Activated B cell treated with CpG ODN at 0.5 μM for 24 hours (primary cell): Measurements from ENCODE around the gene ZNF268. TPM values are rescaled to one million over a fixed set of nuclear protein-coding genes. Genes with fewer than 3 reads are reported as not detected.

Experiments
- ATAC-seq: fragments of 200-7000 bp; cut with Tn5 transposase; one replicate; pipeline ENCODE4 v1.10.0; 2021; ENCODE audit warnings: low read depth, mild to moderate bottlenecking, moderate library complexity
- CTCF ChIA-PET: fragments of 350-600 bp; sonication (Branson Sonifier 250); formaldehyde crosslinking; loops from one replicate; lab custom pipeline; 2021; ENCODE audit warnings: antibody characterized with exemption; lab: Charles Lee
- POLR2A ChIA-PET: fragments of 350-600 bp; sonication (Branson Sonifier 250); formaldehyde crosslinking; loops from one replicate; lab custom pipeline; 2021; ENCODE audit warnings: antibody characterized with exemption; lab: Charles Lee
- DNase-seq: peaks from one replicate; pipeline ENCODE4 v3.0.0; 2022
- H3K27ac Mint-ChIP-seq: one replicate; pipeline ENCODE4 v1.8.0; 2020; ENCODE audit warnings: mixed read lengths
- H3K27me3 Mint-ChIP-seq: one replicate; pipeline ENCODE4 v1.8.0; 2021; ENCODE audit warnings: mixed read lengths
- H3K36me3 Mint-ChIP-seq: one replicate; pipeline ENCODE4 v1.8.0; 2021; ENCODE audit warnings: low read depth, mixed read lengths
- H3K4me1 Mint-ChIP-seq: one replicate; pipeline ENCODE4 v1.8.0; 2021; ENCODE audit warnings: mixed read lengths
- H3K4me3 Mint-ChIP-seq: one replicate; pipeline ENCODE4 v1.8.0; 2020; ENCODE audit warnings: mild to moderate bottlenecking, mixed read lengths
- H3K9me3 Mint-ChIP-seq: one replicate; pipeline ENCODE4 v1.8.0; 2020; ENCODE audit warnings: mixed read lengths
- intact Hi-C: fragments of 100-400 bp; cut with micrococcal nuclease; formaldehyde crosslinking; loops from one replicate; pipeline ENCODE4 v1.15.1; 2024
- total RNA-seq: library from RNA; stranded (reverse); gene quantifications from 2 replicates; pipeline ENCODE4 v1.2.3, GENCODE V29; 2022
- TF ChIP-seq, protein P1 (sequence below): fragments of 200-600 bp; IDR thresholded peaks from one replicate; pipeline ENCODE4 v1.8.0; 2022; ENCODE audit warnings: antibody characterized with exemption, mild to moderate bottlenecking

ZNF268 gene
- total RNA-seq, 1 donor from 2014 or later: 29.3 TPM

DNA sequence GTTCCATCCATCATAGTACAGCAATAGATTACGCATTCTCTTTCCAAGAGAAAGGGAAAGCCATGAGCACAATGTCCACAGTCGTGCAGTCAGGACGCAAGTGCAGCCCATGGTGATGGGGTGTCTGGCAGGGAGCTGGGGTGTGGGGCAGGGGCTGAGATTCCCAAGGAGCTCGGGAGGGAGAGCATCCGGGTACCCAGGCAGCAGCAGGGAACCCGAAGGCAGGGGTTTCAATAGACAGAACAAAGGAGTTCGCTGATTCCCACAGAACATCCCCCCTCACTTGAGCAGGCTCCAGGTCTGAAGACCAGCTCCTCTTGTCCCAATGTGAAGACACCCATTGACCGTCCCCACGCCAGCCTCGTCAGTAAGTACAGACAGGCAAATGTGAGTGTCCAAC, 40.9 kb downstream of the ZNF268 start:
- ChIA-PET CTCF (no interaction called here), POLR2A (no interaction called here)
- H3K4me3 Mint-ChIP-seq: no peak overlapping the region
- H3K27me3 Mint-ChIP-seq: no peaks in the 10 kb centered on the region
- H3K27ac Mint-ChIP-seq: no peak overlapping the region
- DNase-seq: no peak
- no peaks in the 10 kb centered on the region for H3K36me3 Mint-ChIP-seq
- no peaks in the 10 kb centered on the region for H3K4me1 Mint-ChIP-seq
- no peak for ATAC-seq
- intact Hi-C loops: no loop called here
- H3K9me3 Mint-ChIP-seq: peaks cover 26% of the 10 kb centered on the region
- TF ChIP-seq, protein P1, sequence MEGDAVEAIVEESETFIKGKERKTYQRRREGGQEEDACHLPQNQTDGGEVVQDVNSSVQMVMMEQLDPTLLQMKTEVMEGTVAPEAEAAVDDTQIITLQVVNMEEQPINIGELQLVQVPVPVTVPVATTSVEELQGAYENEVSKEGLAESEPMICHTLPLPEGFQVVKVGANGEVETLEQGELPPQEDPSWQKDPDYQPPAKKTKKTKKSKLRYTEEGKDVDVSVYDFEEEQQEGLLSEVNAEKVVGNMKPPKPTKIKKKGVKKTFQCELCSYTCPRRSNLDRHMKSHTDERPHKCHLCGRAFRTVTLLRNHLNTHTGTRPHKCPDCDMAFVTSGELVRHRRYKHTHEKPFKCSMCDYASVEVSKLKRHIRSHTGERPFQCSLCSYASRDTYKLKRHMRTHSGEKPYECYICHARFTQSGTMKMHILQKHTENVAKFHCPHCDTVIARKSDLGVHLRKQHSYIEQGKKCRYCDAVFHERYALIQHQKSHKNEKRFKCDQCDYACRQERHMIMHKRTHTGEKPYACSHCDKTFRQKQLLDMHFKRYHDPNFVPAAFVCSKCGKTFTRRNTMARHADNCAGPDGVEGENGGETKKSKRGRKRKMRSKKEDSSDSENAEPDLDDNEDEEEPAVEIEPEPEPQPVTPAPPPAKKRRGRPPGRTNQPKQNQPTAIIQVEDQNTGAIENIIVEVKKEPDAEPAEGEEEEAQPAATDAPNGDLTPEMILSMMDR: no peak

DNA sequence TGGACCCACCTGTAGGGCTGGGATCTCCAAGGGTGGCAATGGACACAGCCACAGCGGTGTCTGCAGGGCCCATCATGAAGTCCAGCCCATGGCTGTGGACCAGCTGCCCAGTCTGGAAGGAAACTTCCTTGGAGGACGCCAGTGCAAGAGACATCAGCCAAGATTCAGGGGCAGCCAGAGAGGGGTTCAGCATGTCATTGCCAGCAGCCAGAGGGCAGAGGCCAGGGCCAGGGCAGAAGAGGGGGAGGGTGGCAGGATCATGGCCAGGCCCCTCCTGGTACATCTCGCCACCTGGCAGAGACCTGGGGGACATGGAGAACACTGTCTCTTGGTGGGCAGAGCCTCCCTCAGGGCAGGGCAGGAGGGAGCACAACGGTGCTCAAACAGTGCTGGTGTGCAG, 44.2 kb downstream of the ZNF268 start:
- POLR2A ChIA-PET: no interaction called here
- Mint-ChIP-seq H3K4me1 (no peaks in the 10 kb centered on the region), H3K27me3 (no peaks in the 10 kb centered on the region), H3K27ac (no peak overlapping the region), H3K4me3 (no peak overlapping the region), H3K9me3 (peaks cover 5% of the 10 kb centered on the region), H3K36me3 (no peaks in the 10 kb centered on the region)
- TF ChIP-seq, protein P1: no peak
- intact Hi-C loops: no loop called here
- ATAC-seq (no peak), DNase-seq (no peak)
- CTCF ChIA-PET: no interaction called here

DNA sequence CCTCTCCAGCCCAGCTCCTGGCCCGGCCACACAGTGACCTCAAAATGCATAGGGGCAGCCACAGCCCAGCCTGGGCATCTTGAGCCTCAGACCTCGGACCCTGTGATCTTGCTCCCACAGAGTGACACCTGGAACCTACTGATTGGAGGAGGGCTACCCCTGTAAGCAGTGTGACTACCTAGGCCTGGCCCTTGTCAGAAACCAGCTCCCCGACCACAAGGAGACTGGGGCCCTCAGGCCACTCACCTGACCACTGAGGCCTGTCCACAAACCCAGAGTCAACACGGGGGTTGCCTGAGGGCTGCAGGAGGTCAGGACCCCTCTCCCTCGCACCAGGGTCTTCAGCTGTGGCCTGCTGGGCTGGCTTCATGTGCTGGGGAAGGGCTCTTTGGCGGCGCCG, 45.4 kb downstream of the ZNF268 start:
- Mint-ChIP-seq H3K36me3 (no peaks in the 10 kb centered on the region), H3K4me3 (no peak overlapping the region), H3K9me3 (peaks cover 3% of the 10 kb centered on the region), H3K4me1 (no peaks in the 10 kb centered on the region), H3K27ac (no peak overlapping the region), H3K27me3 (no peaks in the 10 kb centered on the region)
- ChIA-PET POLR2A (no interaction called here), CTCF (no interaction called here)
- TF ChIP-seq, protein P1: no peak
- ATAC-seq (no peak), DNase-seq (no peak)
- intact Hi-C loops: no loop called here

DNA sequence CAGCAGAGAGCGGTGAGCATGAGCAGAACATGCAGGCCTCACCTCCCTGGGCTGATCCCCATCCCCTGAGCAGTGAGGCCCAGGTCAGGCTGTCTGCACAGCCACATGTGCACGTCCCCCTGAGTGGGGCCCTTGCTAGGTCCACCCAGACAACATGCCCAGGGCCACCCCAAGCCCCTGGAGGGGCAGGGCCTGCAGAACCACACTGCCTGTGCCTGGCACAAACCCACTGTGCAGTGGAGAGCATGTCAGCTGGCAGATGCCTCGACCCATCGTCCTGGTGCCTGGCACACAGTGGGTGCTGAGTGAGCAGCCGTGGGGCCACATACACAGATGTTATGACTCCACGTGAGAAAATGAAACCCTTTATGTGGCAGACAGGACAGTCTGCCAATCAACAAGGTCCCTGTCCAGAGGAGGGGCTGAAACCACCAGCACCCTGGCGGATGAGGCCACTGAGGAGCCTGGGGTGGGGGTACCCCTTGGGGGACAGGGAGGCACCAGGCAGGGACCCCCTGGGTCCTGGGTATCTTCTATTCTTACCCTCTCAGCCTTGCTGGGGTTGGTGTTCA, 46.1 kb downstream of the ZNF268 start:
- intact Hi-C loops: no loop called here
- Mint-ChIP-seq H3K4me3 (no peak overlapping the region), H3K36me3 (no peaks in the 10 kb centered on the region), H3K27me3 (no peaks in the 10 kb centered on the region), H3K27ac (no peak overlapping the region), H3K4me1 (no peaks in the 10 kb centered on the region), H3K9me3 (peaks cover 2% of the 10 kb centered on the region)
- ChIA-PET CTCF (no interaction called here), POLR2A (no interaction called here)
- no peak for DNase-seq
- TF ChIP-seq, protein P1: no peak
- no peak for ATAC-seq

GRCh38 chr12:133231001-133231400, 49.7 kb downstream of the ZNF268 start:
- intact Hi-C loops: no loop called here
- no peak overlapping the region for H3K27ac Mint-ChIP-seq
- H3K9me3 Mint-ChIP-seq: no peaks in the 10 kb centered on the region
- TF ChIP-seq, protein P1: no peak
- no peak for ATAC-seq
- CTCF ChIA-PET: no interaction called here
- H3K4me1 Mint-ChIP-seq: no peaks in the 10 kb centered on the region
- no peaks in the 10 kb centered on the region for H3K36me3 Mint-ChIP-seq
- POLR2A ChIA-PET: no interaction called here
- H3K27me3 Mint-ChIP-seq: no peaks in the 10 kb centered on the region
- no peak overlapping the region for H3K4me3 Mint-ChIP-seq
- no peak for DNase-seq
